ENCODE measurements around the gene ABLIM2. TPM values are rescaled to one million over a fixed set of nuclear protein-coding genes. Genes with fewer than 3 reads are reported as not detected.

ABLIM2 gene
- total and polyA plus RNA-seq, 10 of the 15 experiments (the other 5 are each of a cell fraction or from before 2014, with no cell fraction given), result 0.03 to 0.15 (median 0.05) TPM; not detected in 7

DNA sequence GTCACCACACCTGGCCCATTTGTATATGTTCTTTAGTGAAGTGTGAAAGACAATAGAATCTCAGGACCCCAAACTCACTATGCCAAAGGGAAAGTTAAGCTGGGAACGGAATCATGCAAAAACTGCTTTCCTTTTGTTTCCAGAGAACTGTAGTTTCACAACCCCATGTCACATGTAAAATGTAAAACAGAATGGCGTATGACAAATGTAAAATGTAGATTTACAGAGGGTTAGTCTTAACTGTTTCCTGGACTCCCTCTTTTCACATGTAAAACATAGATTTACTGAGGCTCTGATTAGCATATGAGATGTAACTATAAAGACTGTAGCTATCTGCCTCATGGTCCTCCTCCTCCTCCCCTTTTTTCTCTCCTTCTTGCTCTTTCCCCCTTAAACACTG, 66.3 kb downstream of the ABLIM2 start:
- no peak overlapping the region for H2AFZ ChIP-seq (ENCODE audit: control insufficient read depth, low read depth, low read length)
- TF ChIP-seq SMAD1 (IDR thresholded peaks at IDR 0.05; ENCODE audit: low read depth, partially characterized antibody), result no peak
- TF ChIP-seq RUNX3 (IDR thresholded peaks at IDR 0.05; ENCODE audit: low read length), result no peak
- H3K9me3 ChIP-seq (replicated peaks; ENCODE audit: control insufficient read depth, insufficient read depth, low read length), result peaks cover 4% of the 10 kb centered on the region; the same call in 1 of the 3 replicates
- no TSS peak for BruUV-seq (replicated peaks)
- intact Hi-C loops (cut with micrococcal nuclease; ENCODE audit: unreplicated experiment) (no loop called here), in situ Hi-C loops (cut with MboI) (no loop called here)
- ChIA-PET RAD21 (ENCODE audit: unreplicated experiment) (no interaction called here), SMC1A (ENCODE audit: uncharacterized antibody, unreplicated experiment) (no interaction called here), CTCF (no interaction called here), POLR2A (no interaction called here)
- no peak overlapping the region for H3K4me2 ChIP-seq (ENCODE audit: control insufficient read depth, insufficient read depth)
- DNase-seq (ENCODE audit: low read depth, low spot score) (no peak), FAIRE-seq (no peak), ATAC-seq (no peak)
- H3K36me3 ChIP-seq (ENCODE audit: control insufficient read depth in 2 of 2, insufficient read depth in 2 of 2, low read length in 1 of 2), result no peaks in the 10 kb centered on the region
- H3K4me1 ChIP-seq (ENCODE audit: control insufficient read depth, insufficient read depth, low read length), result no peaks in the 10 kb centered on the region
- no peaks in the 10 kb centered on the region for H3K79me2 ChIP-seq (ENCODE audit: control insufficient read depth, insufficient read depth, low read length)
- no peaks in the 10 kb centered on the region; a peak in 1 of 4 replicates for H3K27me3 ChIP-seq (replicated peaks in 1 of 2; ENCODE audit: control insufficient read depth in 2 of 2, insufficient read depth in 2 of 2, low read length in 1 of 2)
- H3K9ac ChIP-seq (ENCODE audit: control insufficient read depth, insufficient read depth, low read length), result no peak overlapping the region
- WGBS (ENCODE audit: insufficient coverage, insufficient replicate concordance, low lambda C conversion rate, missing lambda C conversion rate), result 89% methylated on average over 2 of the region's 2 CpGs
- H3K27ac ChIP-seq (ENCODE audit: control insufficient read depth, insufficient read depth), result no peak overlapping the region
- H4K20me1 ChIP-seq (ENCODE audit: control insufficient read depth, insufficient read depth), result no peaks in the 10 kb centered on the region
- no peak overlapping the region for H3K4me3 ChIP-seq

DNA sequence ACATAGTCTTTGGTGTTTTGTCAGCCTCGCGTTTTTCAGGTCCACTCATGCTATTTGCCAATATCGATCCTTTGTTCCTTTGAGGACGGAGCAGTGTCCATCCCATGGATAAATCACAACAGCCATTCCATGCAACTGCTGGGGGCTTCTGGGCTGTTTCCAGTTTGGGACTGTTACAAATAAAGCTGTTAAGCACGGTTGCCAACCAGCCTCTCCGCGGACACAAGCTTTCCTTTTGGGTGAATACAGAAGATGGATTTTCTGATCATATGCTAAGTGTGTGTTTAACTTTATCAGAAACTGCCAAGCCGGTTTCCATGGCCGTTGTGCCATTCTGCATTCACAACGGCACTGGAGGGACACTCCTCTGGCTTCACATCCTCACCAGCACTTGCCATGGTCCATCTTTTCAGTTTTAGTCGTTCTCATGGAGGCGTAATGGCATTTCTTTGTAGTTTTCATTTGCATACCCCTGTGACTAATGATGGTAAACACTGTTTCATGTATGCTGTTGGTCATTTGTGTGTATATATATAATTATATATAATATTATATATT, 67.8 kb downstream of the ABLIM2 start:
- in situ Hi-C loops (cut with MboI) (no loop called here), intact Hi-C loops (cut with micrococcal nuclease; ENCODE audit: unreplicated experiment) (no loop called here)
- ATAC-seq (no peak), DNase-seq (ENCODE audit: low read depth, low spot score) (no peak), FAIRE-seq (no peak)
- Histone ChIP-seq H3K79me2 (ENCODE audit: control insufficient read depth, insufficient read depth, low read length) (no peaks in the 10 kb centered on the region), H2AFZ (ENCODE audit: control insufficient read depth, low read depth, low read length) (no peak overlapping the region), H3K4me2 (ENCODE audit: control insufficient read depth, insufficient read depth) (no peak overlapping the region), H3K36me3 (ENCODE audit: control insufficient read depth in 2 of 2, insufficient read depth in 2 of 2, low read length in 1 of 2) (no peaks in the 10 kb centered on the region), H4K20me1 (ENCODE audit: control insufficient read depth, insufficient read depth) (no peaks in the 10 kb centered on the region), H3K9me3 (replicated peaks; ENCODE audit: control insufficient read depth, insufficient read depth, low read length) (peaks cover 4% of the 10 kb centered on the region; the same call in 1 of the 3 replicates), H3K4me3 (no peak overlapping the region), H3K9ac (ENCODE audit: control insufficient read depth, insufficient read depth, low read length) (no peak overlapping the region), H3K4me1 (ENCODE audit: control insufficient read depth, insufficient read depth, low read length) (no peaks in the 10 kb centered on the region), H3K27me3 (replicated peaks in 1 of 2; ENCODE audit: control insufficient read depth in 2 of 2, insufficient read depth in 2 of 2, low read length in 1 of 2) (no peaks in the 10 kb centered on the region; a peak in 1 of 4 replicates), H3K27ac (ENCODE audit: control insufficient read depth, insufficient read depth) (no peak overlapping the region)
- POLR2A ChIA-PET, result no interaction called here
- SMC1A ChIA-PET (ENCODE audit: uncharacterized antibody, unreplicated experiment), result no interaction called here
- RAD21 ChIA-PET (ENCODE audit: unreplicated experiment), result no interaction called here
- CTCF ChIA-PET, result no interaction called here
- no TSS peak for BruUV-seq (replicated peaks)
- 61% methylated on average over 12 of the region's 12 CpGs for WGBS (ENCODE audit: insufficient coverage, insufficient replicate concordance, low lambda C conversion rate, missing lambda C conversion rate)
- no peak for TF ChIP-seq DPF2 (IDR thresholded peaks at IDR 0.05)
- no peak for TF ChIP-seq HCFC1 (IDR thresholded peaks at IDR 0.05; ENCODE audit: low read length)
- TF ChIP-seq NFXL1 (IDR thresholded peaks at IDR 0.05; ENCODE audit: borderline replicate concordance), result no peak
- TF ChIP-seq, protein P1, sequence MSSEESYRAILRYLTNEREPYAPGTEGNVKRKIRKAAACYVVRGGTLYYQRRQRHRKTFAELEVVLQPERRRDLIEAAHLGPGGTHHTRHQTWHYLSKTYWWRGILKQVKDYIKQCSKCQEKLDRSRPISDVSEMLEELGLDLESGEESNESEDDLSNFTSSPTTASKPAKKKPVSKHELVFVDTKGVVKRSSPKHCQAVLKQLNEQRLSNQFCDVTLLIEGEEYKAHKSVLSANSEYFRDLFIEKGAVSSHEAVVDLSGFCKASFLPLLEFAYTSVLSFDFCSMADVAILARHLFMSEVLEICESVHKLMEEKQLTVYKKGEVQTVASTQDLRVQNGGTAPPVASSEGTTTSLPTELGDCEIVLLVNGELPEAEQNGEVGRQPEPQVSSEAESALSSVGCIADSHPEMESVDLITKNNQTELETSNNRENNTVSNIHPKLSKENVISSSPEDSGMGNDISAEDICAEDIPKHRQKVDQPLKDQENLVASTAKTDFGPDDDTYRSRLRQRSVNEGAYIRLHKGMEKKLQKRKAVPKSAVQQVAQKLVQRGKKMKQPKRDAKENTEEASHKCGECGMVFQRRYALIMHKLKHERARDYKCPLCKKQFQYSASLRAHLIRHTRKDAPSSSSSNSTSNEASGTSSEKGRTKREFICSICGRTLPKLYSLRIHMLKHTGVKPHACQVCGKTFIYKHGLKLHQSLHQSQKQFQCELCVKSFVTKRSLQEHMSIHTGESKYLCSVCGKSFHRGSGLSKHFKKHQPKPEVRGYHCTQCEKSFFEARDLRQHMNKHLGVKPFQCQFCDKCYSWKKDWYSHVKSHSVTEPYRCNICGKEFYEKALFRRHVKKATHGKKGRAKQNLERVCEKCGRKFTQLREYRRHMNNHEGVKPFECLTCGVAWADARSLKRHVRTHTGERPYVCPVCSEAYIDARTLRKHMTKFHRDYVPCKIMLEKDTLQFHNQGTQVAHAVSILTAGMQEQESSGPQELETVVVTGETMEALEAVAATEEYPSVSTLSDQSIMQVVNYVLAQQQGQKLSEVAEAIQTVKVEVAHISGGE (CRISPR knock-in tag; IDR thresholded peaks at IDR 0.05), result no peak
- TF ChIP-seq MTA2 (IDR thresholded peaks at IDR 0.05; ENCODE audit: low read depth), result no peak
- TF ChIP-seq RAD51 (IDR thresholded peaks at IDR 0.05), result no peak
- no peak for TF ChIP-seq MEF2A (IDR thresholded peaks at IDR 0.05; ENCODE audit: insufficient read depth, low read depth, low read length)
- no peak for TF ChIP-seq BCL11A (IDR thresholded peaks at IDR 0.05; ENCODE audit: low read depth, low read length)
- TF ChIP-seq RUNX3 (IDR thresholded peaks at IDR 0.05; ENCODE audit: low read length), result no peak
- TF ChIP-seq, protein P2, sequence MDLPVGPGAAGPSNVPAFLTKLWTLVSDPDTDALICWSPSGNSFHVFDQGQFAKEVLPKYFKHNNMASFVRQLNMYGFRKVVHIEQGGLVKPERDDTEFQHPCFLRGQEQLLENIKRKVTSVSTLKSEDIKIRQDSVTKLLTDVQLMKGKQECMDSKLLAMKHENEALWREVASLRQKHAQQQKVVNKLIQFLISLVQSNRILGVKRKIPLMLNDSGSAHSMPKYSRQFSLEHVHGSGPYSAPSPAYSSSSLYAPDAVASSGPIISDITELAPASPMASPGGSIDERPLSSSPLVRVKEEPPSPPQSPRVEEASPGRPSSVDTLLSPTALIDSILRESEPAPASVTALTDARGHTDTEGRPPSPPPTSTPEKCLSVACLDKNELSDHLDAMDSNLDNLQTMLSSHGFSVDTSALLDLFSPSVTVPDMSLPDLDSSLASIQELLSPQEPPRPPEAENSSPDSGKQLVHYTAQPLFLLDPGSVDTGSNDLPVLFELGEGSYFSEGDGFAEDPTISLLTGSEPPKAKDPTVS (IDR thresholded peaks at IDR 0.05; ENCODE audit: low read depth, low read length), result no peak
- no peak for TF ChIP-seq SUPT20H (IDR thresholded peaks at IDR 0.05; ENCODE audit: borderline replicate concordance, control insufficient read depth, low read depth, low read length)
- no peak for TF ChIP-seq ZNF274 (IDR thresholded peaks at IDR 0.05; ENCODE audit: insufficient read depth, insufficient read length)
- TF ChIP-seq MYC (IDR thresholded peaks at IDR 0.05; ENCODE audit: insufficient read depth, insufficient read length, insufficient replicate concordance, low read length, severe bottlenecking), result no peak
